Thyroid gland (tissue), 4 donors: Measurements from ENCODE around the gene SPNS2.

Source experiments
- CTCF ChIP-seq, 6 experiments: fragments of 200-600 bp in 3 of 6; fragments of 450-650 bp in 3 of 6; sonication (generic) in 3 of 6; IDR thresholded peaks; one replicate each; pipeline ENCODE4 v1.5.1; 2016 to 2019; ENCODE audit warnings: antibody characterized with exemption in 6 of 6, mild to moderate bottlenecking in 2 of 6, inconsistent platforms in 1 of 6, moderate library complexity in 1 of 6
- POLR2A ChIP-seq, 2 donors: fragments of 450-650 bp; IDR thresholded peaks; one replicate each; pipeline ENCODE4 v1.6.1; 2017; ENCODE audit warnings: antibody characterized with exemption in 2 of 2, mild to moderate bottlenecking in 2 of 2, moderate library complexity in 1 of 2

GRCh38 chr17:4537451-4538235, 39.0 kb downstream of the SPNS2 start:
- TF ChIP-seq POLR2A (IDR thresholded peaks at IDR 0.05) (no peak), CTCF (IDR thresholded peaks at IDR 0.05) (no peak)
